ENCODE measurements around the gene OSBPL6. TPM values are rescaled to one million over a fixed set of nuclear protein-coding genes. Genes with fewer than 3 reads are reported as not detected.

The OSBPL6 gene
- total and polyA plus RNA-seq, 2 of the 13 experiments (the other 11 are each of a cell fraction or from before 2014, with no cell fraction given): 0.03 to 0.11 TPM

DNA sequence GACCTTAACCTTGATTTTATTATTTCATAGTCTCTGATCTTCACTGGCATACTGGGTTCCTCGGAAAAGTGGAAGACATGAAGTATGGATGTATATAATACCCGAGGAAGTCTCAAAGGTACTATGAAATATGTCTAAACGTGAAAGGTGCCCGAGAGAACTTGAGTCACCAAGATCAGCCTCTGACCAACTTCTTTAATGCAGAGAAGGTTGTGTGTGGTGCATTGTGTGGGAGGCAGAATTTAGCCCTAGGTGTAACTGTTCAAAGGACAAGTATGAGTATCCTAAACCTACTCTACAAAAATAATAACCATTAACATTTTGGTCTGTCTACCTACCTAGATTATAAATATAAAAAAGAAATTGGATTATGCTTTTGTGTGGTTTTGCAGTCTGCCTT lies 36.1 kb downstream of the OSBPL6 start:
- Histone ChIP-seq H2AFZ (ENCODE audit: low read length) (no peak overlapping the region), H3K27me3 (ENCODE audit: control insufficient read depth in 1 of 2, insufficient read depth in 2 of 2, low read length in 2 of 2) (no peaks in the 10 kb centered on the region; a peak in 1 of 5 replicates), H3K9ac (ENCODE audit: insufficient read depth, low read depth, low read length) (no peak overlapping the region), H3K9me3 (ENCODE audit: low read length) (no peaks in the 10 kb centered on the region), H3K4me1 (ENCODE audit: insufficient read depth, low read length) (no peaks in the 10 kb centered on the region), H3K36me3 (replicated peaks in 1 of 2; ENCODE audit: control insufficient read depth in 1 of 2, insufficient read depth in 2 of 2, low read length in 2 of 2) (no peaks in the 10 kb centered on the region), H3K79me2 (ENCODE audit: insufficient read depth, low read length) (no peaks in the 10 kb centered on the region), H4K20me1 (ENCODE audit: insufficient read depth, low read length) (no peaks in the 10 kb centered on the region), H3K4me2 (ENCODE audit: low read depth, low read length) (no peak overlapping the region), H3K4me3 (replicated peaks in 1 of 3; ENCODE audit: insufficient read depth in 1 of 3, low read depth in 2 of 3, low read length in 3 of 3) (no peak overlapping the region), H3K27ac (ENCODE audit: extremely low read length, insufficient read depth, low read length) (no peak overlapping the region)
- no peak for FAIRE-seq
- TF ChIP-seq SP140L (CRISPR knock-in tag; IDR thresholded peaks at IDR 0.05; ENCODE audit: borderline replicate concordance): no peak
- no peak for TF ChIP-seq ZNF776 (CRISPR knock-in tag; IDR thresholded peaks at IDR 0.05)
- no peak for TF ChIP-seq MTF1 (CRISPR knock-in tag; IDR thresholded peaks at IDR 0.05)
- TF ChIP-seq, protein P1, sequence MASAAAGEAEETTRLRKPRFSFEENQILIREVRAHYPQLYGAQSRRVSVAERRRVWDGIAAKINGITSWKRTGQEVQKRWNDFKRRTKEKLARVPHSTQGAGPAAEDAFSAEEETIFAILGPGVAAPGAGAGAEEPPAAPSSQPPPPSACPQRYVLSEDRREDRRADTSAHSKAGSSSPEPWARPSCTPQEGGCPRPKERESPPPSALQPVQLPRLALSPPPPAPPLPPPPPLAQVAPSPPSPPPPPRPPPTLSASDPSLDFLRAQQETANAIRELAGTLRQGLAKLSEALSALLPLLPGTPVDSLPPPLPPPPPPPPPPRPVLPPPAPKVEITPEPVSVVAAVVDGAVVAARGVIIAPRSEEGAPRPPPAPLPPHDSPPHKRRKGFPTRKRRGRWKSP (CRISPR knock-in tag; IDR thresholded peaks at IDR 0.05): no peak
- no peak for TF ChIP-seq SCMH1 (CRISPR knock-in tag; IDR thresholded peaks at IDR 0.05; ENCODE audit: borderline replicate concordance)
- TF ChIP-seq, protein P2, sequence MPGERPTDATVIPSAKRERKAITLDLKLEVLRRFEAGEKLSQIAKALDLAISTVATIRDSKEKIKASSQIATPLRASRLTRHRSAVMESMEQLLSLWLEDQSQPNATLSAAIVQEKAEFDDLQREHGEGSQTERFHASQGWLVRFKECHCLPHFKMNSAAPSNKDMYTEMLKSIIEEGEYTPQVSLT (CRISPR knock-in tag; IDR thresholded peaks at IDR 0.05; ENCODE audit: borderline replicate concordance, low read depth): no peak
- TF ChIP-seq ZNF224 (CRISPR knock-in tag; IDR thresholded peaks at IDR 0.05): no peak
- TF ChIP-seq ZSCAN9 (CRISPR knock-in tag; IDR thresholded peaks at IDR 0.05; ENCODE audit: borderline replicate concordance): no peak
- no peak for DNase-seq (ENCODE audit: low spot score)
- in situ Hi-C loops (cut with HindIII; ENCODE audit: extremely low pct_ligation_motif_present, low pct_unique_long_range_greater_than_20kb) (no loop called here), intact Hi-C loops (cut with micrococcal nuclease; ENCODE audit: unreplicated experiment) (no loop called here)
- POLR2A ChIA-PET: no interaction called here
- WGBS (ENCODE audit: low lambda C conversion rate): 30% methylated on average over 4 of the region's 4 CpGs
- no TSS peak for BruUV-seq (replicated peaks)
- ATAC-seq: no peak
- CTCF ChIA-PET (ENCODE audit: low intra/inter-chr PET ratio, low total read pairs): no interaction called here

DNA sequence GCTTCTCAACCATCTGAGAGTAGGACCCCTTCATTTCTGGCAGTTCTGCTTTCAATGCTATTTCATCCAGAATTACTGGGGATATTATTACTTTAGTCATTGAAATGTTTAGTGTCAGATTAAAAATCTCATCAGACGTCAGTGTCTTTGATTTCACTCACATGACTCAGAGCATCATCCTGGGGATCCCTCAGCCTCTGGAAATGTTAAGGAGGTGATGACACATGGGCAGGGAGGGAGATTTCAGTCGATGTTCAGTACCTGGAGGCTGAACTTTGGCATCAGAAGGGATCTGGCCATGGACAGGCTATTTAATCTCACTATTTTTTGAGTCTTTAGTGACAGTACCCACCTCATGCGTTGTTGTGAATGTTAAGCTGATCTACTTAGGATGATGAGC lies 39.1 kb downstream of the OSBPL6 start:
- no peak for ATAC-seq
- no peak for FAIRE-seq
- intact Hi-C loops (cut with micrococcal nuclease; ENCODE audit: unreplicated experiment): no loop called here
- TF ChIP-seq, protein P3, sequence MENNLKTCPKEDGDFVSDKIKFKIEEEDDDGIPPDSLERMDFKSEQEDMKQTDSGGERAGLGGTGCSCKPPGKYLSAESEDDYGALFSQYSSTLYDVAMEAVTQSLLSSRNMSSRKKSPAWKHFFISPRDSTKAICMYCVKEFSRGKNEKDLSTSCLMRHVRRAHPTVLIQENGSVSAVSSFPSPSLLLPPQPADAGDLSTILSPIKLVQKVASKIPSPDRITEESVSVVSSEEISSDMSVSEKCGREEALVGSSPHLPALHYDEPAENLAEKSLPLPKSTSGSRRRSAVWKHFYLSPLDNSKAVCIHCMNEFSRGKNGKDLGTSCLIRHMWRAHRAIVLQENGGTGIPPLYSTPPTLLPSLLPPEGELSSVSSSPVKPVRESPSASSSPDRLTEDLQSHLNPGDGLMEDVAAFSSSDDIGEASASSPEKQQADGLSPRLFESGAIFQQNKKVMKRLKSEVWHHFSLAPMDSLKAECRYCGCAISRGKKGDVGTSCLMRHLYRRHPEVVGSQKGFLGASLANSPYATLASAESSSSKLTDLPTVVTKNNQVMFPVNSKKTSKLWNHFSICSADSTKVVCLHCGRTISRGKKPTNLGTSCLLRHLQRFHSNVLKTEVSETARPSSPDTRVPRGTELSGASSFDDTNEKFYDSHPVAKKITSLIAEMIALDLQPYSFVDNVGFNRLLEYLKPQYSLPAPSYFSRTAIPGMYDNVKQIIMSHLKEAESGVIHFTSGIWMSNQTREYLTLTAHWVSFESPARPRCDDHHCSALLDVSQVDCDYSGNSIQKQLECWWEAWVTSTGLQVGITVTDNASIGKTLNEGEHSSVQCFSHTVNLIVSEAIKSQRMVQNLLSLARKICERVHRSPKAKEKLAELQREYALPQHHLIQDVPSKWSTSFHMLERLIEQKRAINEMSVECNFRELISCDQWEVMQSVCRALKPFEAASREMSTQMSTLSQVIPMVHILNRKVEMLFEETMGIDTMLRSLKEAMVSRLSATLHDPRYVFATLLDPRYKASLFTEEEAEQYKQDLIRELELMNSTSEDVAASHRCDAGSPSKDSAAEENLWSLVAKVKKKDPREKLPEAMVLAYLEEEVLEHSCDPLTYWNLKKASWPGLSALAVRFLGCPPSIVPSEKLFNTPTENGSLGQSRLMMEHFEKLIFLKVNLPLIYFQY (CRISPR knock-in tag; IDR thresholded peaks at IDR 0.05; ENCODE audit: borderline replicate concordance): no peak
- TF ChIP-seq, protein P4, sequence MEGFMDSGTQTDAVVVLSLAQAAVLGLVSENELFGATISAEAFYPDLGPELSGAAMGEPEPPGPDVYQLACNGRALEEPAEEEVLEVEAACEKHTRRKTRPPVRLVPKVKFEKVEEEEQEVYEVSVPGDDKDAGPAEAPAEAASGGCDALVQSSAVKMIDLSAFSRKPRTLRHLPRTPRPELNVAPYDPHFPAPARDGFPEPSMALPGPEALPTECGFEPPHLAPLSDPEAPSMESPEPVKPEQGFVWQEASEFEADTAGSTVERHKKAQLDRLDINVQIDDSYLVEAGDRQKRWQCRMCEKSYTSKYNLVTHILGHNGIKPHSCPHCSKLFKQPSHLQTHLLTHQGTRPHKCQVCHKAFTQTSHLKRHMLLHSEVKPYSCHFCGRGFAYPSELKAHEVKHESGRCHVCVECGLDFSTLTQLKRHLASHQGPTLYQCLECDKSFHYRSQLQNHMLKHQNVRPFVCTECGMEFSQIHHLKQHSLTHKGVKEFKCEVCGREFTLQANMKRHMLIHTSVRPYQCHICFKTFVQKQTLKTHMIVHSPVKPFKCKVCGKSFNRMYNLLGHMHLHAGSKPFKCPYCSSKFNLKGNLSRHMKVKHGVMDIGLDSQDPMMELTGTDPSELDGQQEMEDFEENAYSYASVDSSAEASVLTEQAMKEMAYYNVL (CRISPR knock-in tag; IDR thresholded peaks at IDR 0.05; ENCODE audit: borderline replicate concordance): no peak
- TF ChIP-seq, protein P5, sequence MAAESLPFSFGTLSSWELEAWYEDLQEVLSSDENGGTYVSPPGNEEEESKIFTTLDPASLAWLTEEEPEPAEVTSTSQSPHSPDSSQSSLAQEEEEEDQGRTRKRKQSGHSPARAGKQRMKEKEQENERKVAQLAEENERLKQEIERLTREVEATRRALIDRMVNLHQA (CRISPR knock-in tag; IDR thresholded peaks at IDR 0.05): no peak
- TF ChIP-seq SIX4 (CRISPR knock-in tag; IDR thresholded peaks at IDR 0.05): no peak

More for the DNA sequence above, 39.1 kb downstream of the OSBPL6 start:
- 5% methylated on average over 3 of the region's 3 CpGs for WGBS (ENCODE audit: low lambda C conversion rate)
- H3K4me3 ChIP-seq (replicated peaks in 1 of 3; ENCODE audit: insufficient read depth in 1 of 3, low read depth in 2 of 3, low read length in 3 of 3): no peak overlapping the region
- no peak for DNase-seq (ENCODE audit: low spot score)
- no peaks in the 10 kb centered on the region for H4K20me1 ChIP-seq (ENCODE audit: insufficient read depth, low read length)
- CTCF ChIA-PET (ENCODE audit: low intra/inter-chr PET ratio, low total read pairs): no interaction called here
- in situ Hi-C loops (cut with HindIII; ENCODE audit: extremely low pct_ligation_motif_present, low pct_unique_long_range_greater_than_20kb): no loop called here
- no peaks in the 10 kb centered on the region for H3K9me3 ChIP-seq (ENCODE audit: low read length)
- H3K79me2 ChIP-seq (ENCODE audit: insufficient read depth, low read length): no peaks in the 10 kb centered on the region
- H3K9ac ChIP-seq (ENCODE audit: insufficient read depth, low read depth, low read length): no peak overlapping the region
- H3K36me3 ChIP-seq (replicated peaks in 1 of 2; ENCODE audit: control insufficient read depth in 1 of 2, insufficient read depth in 2 of 2, low read length in 2 of 2): no peaks in the 10 kb centered on the region
- no peak overlapping the region for H3K4me2 ChIP-seq (ENCODE audit: low read depth, low read length)
- no peak overlapping the region for H2AFZ ChIP-seq (ENCODE audit: low read length)
- no peaks in the 10 kb centered on the region for H3K4me1 ChIP-seq (ENCODE audit: insufficient read depth, low read length)
- H3K27me3 ChIP-seq (ENCODE audit: control insufficient read depth in 1 of 2, insufficient read depth in 2 of 2, low read length in 2 of 2): no peaks in the 10 kb centered on the region
- H3K27ac ChIP-seq (ENCODE audit: extremely low read length, insufficient read depth, low read length): no peak overlapping the region
- BruUV-seq (replicated peaks): no TSS peak
- POLR2A ChIA-PET: no interaction called here
